ENCODE data around the gene MYOCD.

The MYOCD gene

DNA sequence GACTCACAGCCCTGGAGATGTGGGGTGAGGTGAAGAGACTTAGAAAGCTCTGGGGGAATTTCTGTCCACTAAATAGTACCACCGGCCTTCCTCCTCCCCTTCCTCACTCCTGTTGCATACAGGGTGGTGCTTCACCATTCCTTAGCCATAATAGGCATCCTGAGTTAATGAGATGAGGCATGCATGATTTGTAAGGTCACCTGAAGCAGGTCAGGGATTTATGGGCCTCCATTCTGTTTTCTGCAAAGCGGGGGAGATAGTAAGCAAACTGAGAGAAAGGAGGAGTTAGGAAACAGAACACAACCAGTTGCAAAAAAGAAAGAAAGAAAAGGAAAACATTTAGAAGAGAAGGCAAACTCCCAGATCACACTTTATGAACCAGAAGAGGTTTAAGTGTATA is 9.3 kb upstream of the MYOCD start:
- TF ChIP-seq CTCF (conservative IDR thresholded peaks at IDR 0.05; ENCODE audit: control insufficient read depth, insufficient read depth, low read depth, low read length), result no peak
- no peak for DNase-seq (ENCODE audit: low read depth)

DNA sequence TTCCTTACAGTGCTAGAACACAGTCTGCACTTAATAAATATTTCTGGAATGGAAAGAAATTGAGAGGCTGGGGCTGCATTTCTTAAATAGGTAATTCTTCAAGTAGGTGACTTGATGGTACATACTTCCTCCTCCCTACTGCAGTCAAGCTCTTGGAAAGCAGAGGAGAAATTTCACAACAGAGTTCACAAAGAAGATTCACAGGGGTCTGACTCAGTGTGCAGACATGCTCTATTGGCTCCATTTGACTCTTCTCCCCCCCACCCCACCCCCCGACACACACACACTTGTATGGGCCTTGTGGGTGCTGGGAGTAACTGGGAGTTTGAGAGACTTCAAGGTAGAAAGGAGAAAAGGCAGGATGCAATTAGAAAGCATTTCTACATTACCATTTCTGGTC is 6.2 kb upstream of the MYOCD start:
- no peak for TF ChIP-seq CTCF (conservative IDR thresholded peaks at IDR 0.05; ENCODE audit: control insufficient read depth, insufficient read depth, low read depth, low read length)
- peak; percentile 68 for DNase-seq (ENCODE audit: low read depth)

More for the DNA sequence above, 9.3 kb upstream of the MYOCD start:
- no peak overlapping the region for H3K4me3 ChIP-seq (ENCODE audit: control insufficient read depth, low read depth, low read length)

GRCh38 chr17:12664252-12664651 is 1.4 kb upstream of the MYOCD start:
- H3K4me3 ChIP-seq (ENCODE audit: control insufficient read depth, low read depth, low read length), result no peak overlapping the region
- TF ChIP-seq CTCF (conservative IDR thresholded peaks at IDR 0.05; ENCODE audit: control insufficient read depth, insufficient read depth, low read depth, low read length), result no peak
- no peak for DNase-seq (ENCODE audit: low read depth)

More for the DNA sequence above, 6.2 kb upstream of the MYOCD start:
- H3K4me3 ChIP-seq (ENCODE audit: control insufficient read depth, low read depth, low read length), result no peak overlapping the region

GRCh38 chr17:12664894-12665262 is 812 bp upstream of the MYOCD start:
- peak overlapping the region; percentile 43 for H3K4me3 ChIP-seq (ENCODE audit: control insufficient read depth, low read depth, low read length)
- no peak for DNase-seq (ENCODE audit: low read depth)
- no peak for TF ChIP-seq CTCF (conservative IDR thresholded peaks at IDR 0.05; ENCODE audit: control insufficient read depth, insufficient read depth, low read depth, low read length)

DNA sequence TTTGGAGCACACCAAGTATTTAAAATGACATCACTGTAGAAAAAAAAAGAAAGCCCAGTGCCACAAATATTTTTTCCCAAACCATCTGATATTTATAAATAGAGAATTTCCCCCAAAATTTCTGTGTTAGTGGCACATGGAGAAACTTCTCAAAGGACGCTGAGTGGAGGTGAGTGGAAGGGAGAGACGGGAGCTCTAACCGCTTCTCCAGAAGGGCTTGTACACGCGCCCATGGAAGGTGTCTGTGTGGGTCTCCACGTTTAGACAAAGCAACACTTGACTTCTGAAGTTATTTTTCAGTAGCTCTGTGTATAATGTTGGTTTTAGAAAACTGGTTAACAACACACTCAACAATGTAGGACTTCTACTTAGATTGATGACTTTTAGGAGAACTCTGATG is 1.0 kb downstream of the MYOCD start:
- no peak for TF ChIP-seq CTCF (conservative IDR thresholded peaks at IDR 0.05; ENCODE audit: control insufficient read depth, insufficient read depth, low read depth, low read length)
- no peak for DNase-seq (ENCODE audit: low read depth)
- H3K4me3 ChIP-seq (ENCODE audit: control insufficient read depth, low read depth, low read length), result no peak overlapping the region

DNA sequence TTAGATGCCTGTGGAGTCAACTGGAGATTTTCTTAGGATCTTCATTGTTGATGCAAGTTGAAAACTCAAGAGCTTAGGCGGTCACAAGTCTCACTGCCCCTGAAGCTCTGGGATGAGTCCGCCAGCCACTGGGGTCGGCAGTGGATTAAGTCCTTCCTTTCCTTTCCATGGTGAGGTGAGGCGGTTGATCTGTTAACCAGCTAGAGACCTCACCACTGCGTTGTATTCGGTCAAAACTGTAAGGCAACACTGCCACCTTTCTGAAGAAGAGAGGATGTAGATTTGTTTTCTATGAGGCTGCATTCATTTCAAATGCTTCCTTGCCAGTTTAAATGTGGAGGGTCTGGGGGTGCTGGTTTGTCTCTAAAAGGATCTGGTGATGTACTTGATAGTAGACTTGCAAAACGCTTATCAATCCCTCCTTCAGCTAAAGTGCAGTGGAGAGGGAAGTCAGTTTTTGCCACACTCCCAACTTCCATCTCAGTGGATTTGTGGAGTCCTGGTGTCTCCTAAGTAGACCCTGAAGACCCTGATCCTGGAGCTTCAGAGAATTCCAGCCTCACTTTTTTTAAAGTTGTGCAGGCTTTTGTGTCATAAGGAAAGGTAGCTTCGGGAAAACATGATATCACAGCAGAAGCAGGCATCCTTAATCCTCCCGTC is 1.7 kb downstream of the MYOCD start:
- peak; percentile 72 for DNase-seq (ENCODE audit: low read depth)
- no peak overlapping the region for H3K4me3 ChIP-seq (ENCODE audit: control insufficient read depth, low read depth, low read length)
- TF ChIP-seq CTCF (conservative IDR thresholded peaks at IDR 0.05; ENCODE audit: control insufficient read depth, insufficient read depth, low read depth, low read length), result peak; percentile 55

DNA sequence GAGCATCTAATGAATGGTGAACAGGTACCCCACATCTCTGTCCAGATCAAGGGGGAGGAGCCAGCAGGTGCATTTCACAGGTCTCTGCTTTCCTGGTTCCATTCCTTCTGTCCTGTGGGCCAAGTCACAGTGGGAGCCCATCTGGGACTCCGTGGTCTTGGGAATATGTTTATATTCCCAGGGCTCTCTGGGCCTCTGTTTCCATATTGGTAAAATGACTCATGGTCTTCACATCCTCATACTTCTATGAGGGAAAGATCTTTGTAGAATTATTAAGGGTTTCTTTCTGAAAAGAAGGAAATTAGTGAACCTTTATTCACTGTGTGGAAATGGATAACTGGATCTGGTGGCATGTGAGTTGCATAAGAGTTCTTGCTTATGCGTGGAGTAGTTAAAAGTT is 6.2 kb downstream of the MYOCD start:
- no peak for TF ChIP-seq CTCF (conservative IDR thresholded peaks at IDR 0.05; ENCODE audit: control insufficient read depth, insufficient read depth, low read depth, low read length)
- DNase-seq (ENCODE audit: low read depth), result no peak
- no peak overlapping the region for H3K4me3 ChIP-seq (ENCODE audit: control insufficient read depth, low read depth, low read length)

Measured in fibroblast of mammary gland (primary cell).